ENCODE data around the gene HLCS. TPM values are rescaled to one million over a fixed set of nuclear protein-coding genes. Genes with fewer than 3 reads are reported as not detected.

Gene HLCS
- total RNA-seq, 1 donor from 2014 or later = 17.1 TPM

DNA sequence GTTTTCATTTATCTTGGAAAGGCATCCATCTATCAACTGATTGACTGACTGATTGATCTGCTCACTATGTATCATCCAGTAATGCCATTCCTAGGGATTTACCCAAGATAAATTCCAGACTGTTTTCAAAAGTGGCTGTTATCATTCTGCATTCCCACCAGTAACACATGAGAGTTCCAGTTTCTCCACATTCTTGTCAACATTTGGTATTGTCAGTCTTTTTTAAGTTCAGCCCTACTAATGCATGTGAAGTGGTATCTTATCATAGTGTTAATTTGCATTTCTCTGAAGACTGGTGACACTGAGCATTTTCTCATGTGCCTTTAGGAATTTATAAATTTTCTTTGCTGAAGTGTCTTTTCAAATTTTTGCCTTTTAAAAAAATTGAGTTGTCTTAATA is 168.0 kb downstream of the HLCS start:
- TF ChIP-seq, protein P1, sequence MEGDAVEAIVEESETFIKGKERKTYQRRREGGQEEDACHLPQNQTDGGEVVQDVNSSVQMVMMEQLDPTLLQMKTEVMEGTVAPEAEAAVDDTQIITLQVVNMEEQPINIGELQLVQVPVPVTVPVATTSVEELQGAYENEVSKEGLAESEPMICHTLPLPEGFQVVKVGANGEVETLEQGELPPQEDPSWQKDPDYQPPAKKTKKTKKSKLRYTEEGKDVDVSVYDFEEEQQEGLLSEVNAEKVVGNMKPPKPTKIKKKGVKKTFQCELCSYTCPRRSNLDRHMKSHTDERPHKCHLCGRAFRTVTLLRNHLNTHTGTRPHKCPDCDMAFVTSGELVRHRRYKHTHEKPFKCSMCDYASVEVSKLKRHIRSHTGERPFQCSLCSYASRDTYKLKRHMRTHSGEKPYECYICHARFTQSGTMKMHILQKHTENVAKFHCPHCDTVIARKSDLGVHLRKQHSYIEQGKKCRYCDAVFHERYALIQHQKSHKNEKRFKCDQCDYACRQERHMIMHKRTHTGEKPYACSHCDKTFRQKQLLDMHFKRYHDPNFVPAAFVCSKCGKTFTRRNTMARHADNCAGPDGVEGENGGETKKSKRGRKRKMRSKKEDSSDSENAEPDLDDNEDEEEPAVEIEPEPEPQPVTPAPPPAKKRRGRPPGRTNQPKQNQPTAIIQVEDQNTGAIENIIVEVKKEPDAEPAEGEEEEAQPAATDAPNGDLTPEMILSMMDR (IDR thresholded peaks at IDR 0.05) = no peak
- H3K27ac ChIP-seq = no peak overlapping the region
- ATAC-seq = no peak
- no peak for DNase-seq
- no peaks in the 10 kb centered on the region for H3K4me1 ChIP-seq
- no peaks in the 10 kb centered on the region for H3K27me3 ChIP-seq (ENCODE audit: low read depth)
- H3K36me3 ChIP-seq = no peaks in the 10 kb centered on the region
- H3K9me3 ChIP-seq = peaks cover 28% of the 10 kb centered on the region
- intact Hi-C loops (cut with DNase I) = no loop called here
- H3K4me3 ChIP-seq = no peak overlapping the region

DNA sequence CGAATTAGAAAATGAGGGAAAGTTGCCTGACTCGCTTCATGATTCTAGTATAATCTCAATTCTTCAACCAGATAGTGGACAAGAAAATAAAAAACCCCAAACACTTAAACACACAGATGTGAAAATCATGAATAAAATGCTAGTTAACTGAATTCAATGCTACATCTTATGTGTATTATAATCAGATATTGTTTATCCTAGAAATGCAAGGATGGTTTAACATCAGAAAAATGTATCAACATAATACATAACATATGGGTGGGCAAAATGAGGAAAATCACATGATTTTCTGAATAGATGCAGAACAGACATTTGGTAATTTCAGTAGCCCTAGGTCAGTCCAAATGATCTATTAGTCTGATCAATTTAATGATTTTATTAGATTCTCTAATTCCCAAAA is 170.4 kb downstream of the HLCS start:
- Histone ChIP-seq H3K36me3 (no peaks in the 10 kb centered on the region), H3K9me3 (peaks cover 28% of the 10 kb centered on the region), H3K27me3 (ENCODE audit: low read depth) (no peaks in the 10 kb centered on the region), H3K4me1 (no peaks in the 10 kb centered on the region), H3K4me3 (no peak overlapping the region), H3K27ac (no peak overlapping the region)
- intact Hi-C loops (cut with DNase I) = no loop called here
- DNase-seq = no peak
- no peak for ATAC-seq
- TF ChIP-seq, protein P1 (IDR thresholded peaks at IDR 0.05) = no peak

DNA sequence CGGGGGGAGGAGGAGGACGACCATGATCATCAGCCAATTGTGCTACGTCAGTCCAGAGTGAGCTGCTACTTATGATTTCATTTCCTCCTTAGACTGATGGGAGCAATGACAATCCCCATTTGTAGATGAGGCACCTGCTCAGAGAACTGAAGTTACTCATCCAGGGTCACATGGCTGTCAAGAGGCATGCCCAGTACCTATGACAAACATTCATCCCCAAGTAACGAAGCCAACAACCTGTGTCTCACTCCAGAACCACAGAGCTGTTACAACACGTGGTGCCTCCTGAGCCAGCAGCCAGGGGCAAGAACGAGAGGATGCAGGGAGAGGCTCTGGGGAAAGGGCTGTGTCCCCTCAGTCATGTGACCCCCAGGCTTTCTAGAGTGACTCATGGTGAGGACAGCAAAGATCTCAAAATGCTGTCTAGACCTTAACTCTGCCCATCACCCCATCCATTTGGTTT is 173.9 kb downstream of the HLCS start:
- no peak for ATAC-seq
- no peak overlapping the region for H3K27ac ChIP-seq
- intact Hi-C loops (cut with DNase I) = no loop called here
- TF ChIP-seq, protein P1 (IDR thresholded peaks at IDR 0.05) = no peak
- H3K27me3 ChIP-seq (ENCODE audit: low read depth) = no peaks in the 10 kb centered on the region
- H3K4me1 ChIP-seq = no peaks in the 10 kb centered on the region
- H3K36me3 ChIP-seq = no peaks in the 10 kb centered on the region
- H3K9me3 ChIP-seq = peaks cover 15% of the 10 kb centered on the region
- DNase-seq = no peak
- no peak overlapping the region for H3K4me3 ChIP-seq

DNA sequence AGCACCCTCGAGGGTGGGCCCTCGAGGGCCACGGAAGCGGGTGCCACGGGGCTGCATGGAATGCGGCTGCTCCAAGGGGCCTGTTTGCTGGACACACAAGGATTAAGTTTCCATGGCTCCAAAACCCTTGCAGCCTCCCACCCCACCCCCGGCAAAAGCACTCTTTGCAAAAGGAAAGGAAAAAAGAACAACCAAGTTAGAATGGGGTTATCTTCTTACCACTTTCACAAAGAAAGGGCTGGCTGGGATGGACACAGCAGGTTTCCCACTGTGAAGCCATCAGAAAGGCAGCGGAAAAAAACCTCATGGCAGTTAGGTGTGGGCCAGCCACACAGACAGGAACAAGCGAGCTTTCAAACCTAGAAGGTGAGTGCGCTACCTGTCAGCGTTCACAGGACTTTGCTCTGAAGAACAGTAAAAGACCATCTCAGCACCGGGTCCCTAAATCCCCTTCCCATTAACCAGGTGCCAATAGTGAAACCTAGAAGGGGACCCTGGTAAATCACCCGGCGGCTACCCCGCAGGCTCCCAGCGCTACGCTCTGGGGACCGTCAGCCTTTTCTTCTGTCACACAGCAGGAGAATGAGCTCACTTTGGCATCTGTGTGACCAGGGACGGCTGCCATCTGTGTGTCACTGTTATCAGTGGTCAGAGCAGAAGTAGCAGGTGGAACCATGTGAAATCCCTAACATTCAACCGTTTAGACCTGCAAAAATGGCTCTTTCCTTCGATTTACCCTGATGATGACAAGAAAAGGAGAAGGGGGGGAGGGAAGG is 174.6 kb downstream of the HLCS start:
- no peak overlapping the region for H3K27ac ChIP-seq
- DNase-seq (no peak), ATAC-seq (no peak)
- H3K4me3 ChIP-seq = no peak overlapping the region
- H3K36me3 ChIP-seq = no peaks in the 10 kb centered on the region
- H3K27me3 ChIP-seq (ENCODE audit: low read depth) = no peaks in the 10 kb centered on the region
- H3K9me3 ChIP-seq = peaks cover 10% of the 10 kb centered on the region
- TF ChIP-seq, protein P1 (IDR thresholded peaks at IDR 0.05) = no peak
- no peaks in the 10 kb centered on the region for H3K4me1 ChIP-seq
- intact Hi-C loops (cut with DNase I) = no loop called here

DNA sequence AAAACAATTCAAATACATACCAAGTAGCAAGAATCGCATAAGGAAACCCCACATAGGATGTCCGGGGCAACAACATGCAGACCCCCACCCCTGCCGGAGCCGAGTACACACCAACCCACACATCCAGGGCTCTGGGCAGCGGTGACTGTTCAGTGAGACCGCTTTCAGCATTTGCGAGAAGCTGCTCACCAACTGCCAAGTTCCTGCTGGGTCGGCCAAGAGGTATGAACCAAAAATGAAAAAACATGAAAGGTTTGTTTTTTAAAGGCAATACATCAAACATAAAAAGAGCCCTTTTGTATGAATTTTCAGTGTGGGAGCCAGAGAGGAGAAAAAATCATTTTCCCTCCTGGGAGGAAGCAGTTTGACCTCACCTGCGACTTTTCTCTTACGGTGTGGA is 175.3 kb downstream of the HLCS start:
- no peaks in the 10 kb centered on the region for H3K27me3 ChIP-seq (ENCODE audit: low read depth)
- H3K4me3 ChIP-seq = no peak overlapping the region
- H3K36me3 ChIP-seq = no peaks in the 10 kb centered on the region
- ATAC-seq (no peak), DNase-seq (no peak)
- no peaks in the 10 kb centered on the region for H3K4me1 ChIP-seq
- H3K27ac ChIP-seq = no peak overlapping the region
- TF ChIP-seq, protein P1 (IDR thresholded peaks at IDR 0.05) = no peak
- H3K9me3 ChIP-seq = peaks cover 5% of the 10 kb centered on the region
- intact Hi-C loops (cut with DNase I) = no loop called here

All from lower lobe of right lung (tissue), 2 donors.